ENCODE measurements around the gene ZFP42. TPM values are rescaled to one million over a fixed set of nuclear protein-coding genes. Genes with fewer than 3 reads are reported as not detected.
"Not testable (repeated sequence)": the region's sequence is repeated elsewhere in the genome, so short reads cannot be mapped to it uniquely, and the experiment has no call there.

ZFP42 gene
- total and polyA plus RNA-seq, 2 experiments from 2014 or later, result 4.4 to 4.5 TPM

- no peaks in the 10 kb centered on the region for H3K27me3 ChIP-seq
- no peaks in the 10 kb centered on the region for H3K36me3 ChIP-seq (replicated peaks; ENCODE audit: insufficient read depth, low read depth)
- no peaks in the 10 kb centered on the region for H4K20me1 ChIP-seq (ENCODE audit: insufficient read depth, poor library complexity, severe bottlenecking)
- DNase-seq (ENCODE audit: low spot score), result no peak
- no peak overlapping the region for H2AFZ ChIP-seq
- 75% methylated on average over 15 of the region's 15 CpGs for WGBS (ENCODE audit: low lambda C conversion rate, missing lambda C conversion rate)
- no peaks in the 10 kb centered on the region for H3K4me1 ChIP-seq (ENCODE audit: insufficient read depth)
- no peak for TF ChIP-seq EZH2phosphoT487 (IDR thresholded peaks at IDR 0.05; ENCODE audit: low read depth, severe bottlenecking, unreplicated experiment)
- TF ChIP-seq EZH2 (IDR thresholded peaks at IDR 0.05; ENCODE audit: borderline replicate concordance), result no peak
- TF ChIP-seq CTCF (IDR thresholded peaks at IDR 0.05; ENCODE audit: poor library complexity), result no peak
- H3K9me2 ChIP-seq (replicated peaks; ENCODE audit: insufficient read depth), result no peaks in the 10 kb centered on the region
- H3K27ac ChIP-seq, result no peak overlapping the region
- H3K79me2 ChIP-seq, result no peaks in the 10 kb centered on the region
- H3K9me3 ChIP-seq (ENCODE audit: low read depth), result no peaks in the 10 kb centered on the region
- no peak overlapping the region for H3K4me2 ChIP-seq
- H3K4me3 ChIP-seq, result no peak overlapping the region
Observed at GRCh38 chr4:188042191-188042590, 46.6 kb downstream of the ZFP42 start.

- Histone ChIP-seq H4K20me1 (ENCODE audit: insufficient read depth, poor library complexity, severe bottlenecking) (no peaks in the 10 kb centered on the region), H3K9me2 (replicated peaks; ENCODE audit: insufficient read depth) (no peaks in the 10 kb centered on the region), H2AFZ (no peak overlapping the region), H3K4me1 (ENCODE audit: insufficient read depth) (no peaks in the 10 kb centered on the region), H3K27ac (no peak overlapping the region), H3K9me3 (ENCODE audit: low read depth) (no peaks in the 10 kb centered on the region), H3K79me2 (no peaks in the 10 kb centered on the region), H3K4me3 (no peak overlapping the region), H3K4me2 (no peak overlapping the region), H3K27me3 (no peaks in the 10 kb centered on the region), H3K36me3 (replicated peaks; ENCODE audit: insufficient read depth, low read depth) (no peaks in the 10 kb centered on the region)
- DNase-seq (ENCODE audit: low spot score), result no peak
- WGBS (ENCODE audit: low lambda C conversion rate, missing lambda C conversion rate), result 92% methylated on average over 5 of the region's 5 CpGs
- TF ChIP-seq EZH2 (IDR thresholded peaks at IDR 0.05; ENCODE audit: borderline replicate concordance) (no peak), CTCF (IDR thresholded peaks at IDR 0.05; ENCODE audit: poor library complexity) (no peak), EZH2phosphoT487 (IDR thresholded peaks at IDR 0.05; ENCODE audit: low read depth, severe bottlenecking, unreplicated experiment) (no peak)
Observed at GRCh38 chr4:188043154-188043553, 47.6 kb downstream of the ZFP42 start.

GRCh38 chr4:188045461-188045860 is 49.9 kb downstream of the ZFP42 start:
- H3K4me3 ChIP-seq; H3K4me1 ChIP-seq (ENCODE audit: insufficient read depth); H3K9me2 ChIP-seq (replicated peaks; ENCODE audit: insufficient read depth); H2AFZ ChIP-seq; H3K79me2 ChIP-seq; H3K9me3 ChIP-seq (ENCODE audit: low read depth); H3K36me3 ChIP-seq (replicated peaks; ENCODE audit: insufficient read depth, low read depth); DNase-seq (ENCODE audit: low spot score); H3K27ac ChIP-seq; H3K27me3 ChIP-seq; H3K4me2 ChIP-seq; H4K20me1 ChIP-seq (ENCODE audit: insufficient read depth, poor library complexity, severe bottlenecking): not testable (repeated sequence)
- 94% methylated on average over 10 of the region's 10 CpGs for WGBS (ENCODE audit: low lambda C conversion rate, missing lambda C conversion rate)

GRCh38 chr4:188046657-188047056 is 51.1 kb downstream of the ZFP42 start:
- H4K20me1 ChIP-seq (ENCODE audit: insufficient read depth, poor library complexity, severe bottlenecking), result no peaks in the 10 kb centered on the region
- H3K79me2 ChIP-seq, result no peaks in the 10 kb centered on the region
- H2AFZ ChIP-seq, result no peak overlapping the region
- TF ChIP-seq CTCF (IDR thresholded peaks at IDR 0.05; ENCODE audit: poor library complexity) (no peak), EZH2 (IDR thresholded peaks at IDR 0.05; ENCODE audit: borderline replicate concordance) (no peak), EZH2phosphoT487 (IDR thresholded peaks at IDR 0.05; ENCODE audit: low read depth, severe bottlenecking, unreplicated experiment) (no peak)
- DNase-seq (ENCODE audit: low spot score), result no peak
- H3K9me2 ChIP-seq (replicated peaks; ENCODE audit: insufficient read depth), result no peaks in the 10 kb centered on the region
- H3K36me3 ChIP-seq (replicated peaks; ENCODE audit: insufficient read depth, low read depth), result no peaks in the 10 kb centered on the region
- WGBS (ENCODE audit: low lambda C conversion rate, missing lambda C conversion rate), result 58% methylated on average over 3 of the region's 3 CpGs
- no peak overlapping the region for H3K4me3 ChIP-seq
- H3K27me3 ChIP-seq, result no peaks in the 10 kb centered on the region
- no peaks in the 10 kb centered on the region for H3K9me3 ChIP-seq (ENCODE audit: low read depth)
- no peak overlapping the region for H3K4me2 ChIP-seq
- H3K27ac ChIP-seq, result no peak overlapping the region
- H3K4me1 ChIP-seq (ENCODE audit: insufficient read depth), result no peaks in the 10 kb centered on the region

Data from hepatocyte (in vitro differentiated cells).